CD4-positive, alpha-beta T cell treated with Interleukin-12 subunit alpha and Interleukin-12 subunit beta, for 1 hour (primary cell): ENCODE data around the gene CUL9.

Experiments
- DNase-seq: peaks from one replicate; pipeline ENCODE4 v3.0.0-alpha.2; 2020

CUL9 gene

GRCh38 chr6:43231053-43231452 lies 49.1 kb downstream of the CUL9 start:
- DNase-seq = no peak

GRCh38 chr6:43231735-43232450 lies 49.9 kb downstream of the CUL9 start:
- no peak for DNase-seq

GRCh38 chr6:43235841-43236240 lies 53.8 kb downstream of the CUL9 start:
- DNase-seq = no peak

GRCh38 chr6:43239054-43239453 lies 57.1 kb downstream of the CUL9 start:
- DNase-seq = no peak

- no peak for DNase-seq
Measured at GRCh38 chr6:43240950-43241349, 59.0 kb downstream of the CUL9 start.

GRCh38 chr6:43241446-43241845 lies 59.5 kb downstream of the CUL9 start:
- DNase-seq = no peak

GRCh38 chr6:43242908-43243663 lies 61.1 kb downstream of the CUL9 start, which contains the start of gene TTBK1:
TSS of gene TTBK1 (plus strand) at chr6:43243481. CDS start at chr6:43246661, 3,180 bp downstream.
- peak; percentile 47 for DNase-seq

GRCh38 chr6:43243664-43244321 lies 61.8 kb downstream of the CUL9 start:
- no peak for DNase-seq

GRCh38 chr6:43246301-43247113 lies 64.5 kb downstream of the CUL9 start:
- peak; percentile 35 for DNase-seq

- DNase-seq = peak; percentile 84
Measured at GRCh38 chr6:43247114-43247999, 65.4 kb downstream of the CUL9 start.

- DNase-seq = no peak
Measured at GRCh38 chr6:43248101-43248500, 66.1 kb downstream of the CUL9 start.

- no peak for DNase-seq
Measured at GRCh38 chr6:43248791-43249190, 66.8 kb downstream of the CUL9 start.

GRCh38 chr6:43250992-43251373 lies 69.0 kb downstream of the CUL9 start:
- DNase-seq = no peak

GRCh38 chr6:43253401-43253800 lies 71.4 kb downstream of the CUL9 start:
- no peak for DNase-seq

- no peak for DNase-seq
Measured at GRCh38 chr6:43254138-43254817, 72.3 kb downstream of the CUL9 start.

GRCh38 chr6:43254846-43255245 lies 72.8 kb downstream of the CUL9 start:
- no peak for DNase-seq

- no peak for DNase-seq
Measured at GRCh38 chr6:43255408-43256054, 73.5 kb downstream of the CUL9 start.

- no peak for DNase-seq
Measured at GRCh38 chr6:43256670-43257366, 74.8 kb downstream of the CUL9 start.

GRCh38 chr6:43257367-43258145 lies 75.6 kb downstream of the CUL9 start:
- DNase-seq = no peak
